Tibial artery (tissue), 4 donors: Measurements from ENCODE around the gene C6orf136.
A peak's percentile ranks its signal among the peaks of the same experiment; 100 is the strongest.
"Not testable (repeated sequence)": the region's sequence is repeated elsewhere in the genome, so short reads cannot be mapped to it uniquely, and the experiment has no call there.

Experiments used
- DNase-seq, 2 donors: peaks; one replicate each; pipeline ENCODE4 v3.0.0-alpha.2; 2019
- H3K27ac ChIP-seq, 2 donors: fragments of 200-600 bp; sonication (generic) in 1 of 2; 1 replicate in 1 of 2; 2 replicates in 1 of 2; pipeline ENCODE4 v1.5.1; 2018 to 2019; ENCODE audit warnings: mild to moderate bottlenecking in 1 of 2
- H3K27me3 ChIP-seq, 2 donors: fragments of 200-600 bp; sonication (generic) in 1 of 2; one replicate each; pipeline versions ENCODE4 v1.5.1 to v1.6.0; 2016 to 2019
- H3K36me3 ChIP-seq, 3 donors: fragments of 200-600 bp; sonication (generic) in 2 of 3; one replicate each; pipeline ENCODE4 v1.5.1; 2016 to 2019; ENCODE audit warnings: mild to moderate bottlenecking in 2 of 3
- H3K4me1 ChIP-seq, 4 donors: fragments of 200-600 bp; sonication (generic) in 2 of 4; 1 replicate in 3 of 4; 2 replicates in 1 of 4; pipeline ENCODE4 v1.5.1; 2016 to 2019
- H3K4me3 ChIP-seq, 2 donors: fragments of 200-600 bp; sonication (generic) in 1 of 2; 1 replicate in 1 of 2; 2 replicates in 1 of 2; pipeline ENCODE4 v1.5.1; 2018 to 2019; ENCODE audit warnings: mild to moderate bottlenecking in 2 of 2
- H3K9me3 ChIP-seq, 3 donors: fragments of 200-600 bp; sonication (generic) in 1 of 3; one replicate each; pipeline ENCODE4 v1.5.1; 2016 to 2019
- CTCF ChIP-seq, 2 experiments: fragments of 200-600 bp in 1 of 2; fragments of 450-650 bp in 1 of 2; IDR thresholded peaks; one replicate each; pipeline ENCODE4 v1.5.1; 2017 to 2019; ENCODE audit warnings: antibody characterized with exemption in 2 of 2, mild to moderate bottlenecking in 1 of 2, moderate library complexity in 1 of 2
- intact Hi-C: fragments of 100-400 bp; cut with DNase I; formaldehyde crosslinking; loops from one replicate; pipeline ENCODE4 v1.15.0; 2023; ENCODE audit warnings: low total_unique reads

Gene C6orf136

GRCh38 chr6:30646450-30647241 lies at the start of gene C6orf136:
Gene C6orf136 (plus strand): TSS chr6:30647133. CDS start chr6:30647232, 99 bp downstream.
- Histone ChIP-seq H3K4me1 (peaks cover 4 to 21% (median 11%) of the 10 kb centered on the region in 4 donors), H3K9me3 (no peaks in the 10 kb centered on the region), H3K36me3 (peaks cover 4 to 63% (median 22%) of the 10 kb centered on the region in 3 donors), H3K4me3 (peak within 1 kb of the TSS; percentile 82 to 100), H3K27me3 (no peaks in the 10 kb centered on the region), H3K27ac (peak within 1 kb of the TSS; percentile 91 to 99)
- TF ChIP-seq CTCF (IDR thresholded peaks at IDR 0.05), result no peak
- DNase-seq, result peak; percentile 87 to 94
- intact Hi-C loops, result no loop called here

- H3K4me1 ChIP-seq, H3K9me3 ChIP-seq, H3K27me3 ChIP-seq, H3K4me3 ChIP-seq, H3K27ac ChIP-seq: not testable (repeated sequence)
- peak; percentile 85 to 86 for DNase-seq
- peaks cover 26 to 48% (median 28%) of the 10 kb centered on the region in 3 donors for H3K36me3 ChIP-seq
- peak; percentile 71 to 79 for TF ChIP-seq CTCF (IDR thresholded peaks at IDR 0.05)
- intact Hi-C loops, result loop anchor here (5.0 kb wide), 1 partner anchor 50 kb away; no protein-coding TSS in a partner anchor
These were observed 49.4 kb upstream of the C6orf136 start for GRCh38 chr6:30597315-30598144.

- no peak for TF ChIP-seq CTCF (IDR thresholded peaks at IDR 0.05)
- H3K27ac ChIP-seq, result no peak overlapping the region
- DNase-seq, result no peak
- peaks cover 38 to 48% (median 41%) of the 10 kb centered on the region in 3 donors for H3K36me3 ChIP-seq
- no peaks in the 10 kb centered on the region for H3K9me3 ChIP-seq
- H3K4me3 ChIP-seq, result no peak overlapping the region
- no peaks in the 10 kb centered on the region for H3K4me1 ChIP-seq
- intact Hi-C loops, result loop anchor here (5.0 kb wide), 1 partner anchor 52 kb away; no protein-coding TSS in a partner anchor
- no peaks in the 10 kb centered on the region for H3K27me3 ChIP-seq
These were observed 47.9 kb upstream of the C6orf136 start for GRCh38 chr6:30598912-30599624.

GRCh38 chr6:30599625-30600324 lies 47.2 kb upstream of the C6orf136 start:
- Histone ChIP-seq H3K36me3 (peaks cover 41 to 48% (median 44%) of the 10 kb centered on the region in 3 donors), H3K27me3 (no peaks in the 10 kb centered on the region), H3K27ac (no peak overlapping the region), H3K9me3 (no peaks in the 10 kb centered on the region), H3K4me3 (no peak overlapping the region), H3K4me1 (no peaks in the 10 kb centered on the region)
- intact Hi-C loops, result loop anchor here (5.0 kb wide), 1 partner anchor 52 kb away; no protein-coding TSS in a partner anchor
- DNase-seq, result no peak
- no peak for TF ChIP-seq CTCF (IDR thresholded peaks at IDR 0.05)
